HG02571 (cell line): ENCODE results near the gene ACRBP.
"Not testable (repeated sequence)": the region's sequence is repeated elsewhere in the genome, so short reads cannot be mapped to it uniquely, and the experiment has no call there.

ENCODE experiments used
- ATAC-seq: cut with Tn5 transposase; IDR thresholded peaks from one replicate; pipeline ENCODE4 v1.9.1; 2021; ENCODE audit warnings: mild to moderate bottlenecking, moderate library complexity; ENCODE audit not compliant: unreplicated experiment

The ACRBP gene

DNA sequence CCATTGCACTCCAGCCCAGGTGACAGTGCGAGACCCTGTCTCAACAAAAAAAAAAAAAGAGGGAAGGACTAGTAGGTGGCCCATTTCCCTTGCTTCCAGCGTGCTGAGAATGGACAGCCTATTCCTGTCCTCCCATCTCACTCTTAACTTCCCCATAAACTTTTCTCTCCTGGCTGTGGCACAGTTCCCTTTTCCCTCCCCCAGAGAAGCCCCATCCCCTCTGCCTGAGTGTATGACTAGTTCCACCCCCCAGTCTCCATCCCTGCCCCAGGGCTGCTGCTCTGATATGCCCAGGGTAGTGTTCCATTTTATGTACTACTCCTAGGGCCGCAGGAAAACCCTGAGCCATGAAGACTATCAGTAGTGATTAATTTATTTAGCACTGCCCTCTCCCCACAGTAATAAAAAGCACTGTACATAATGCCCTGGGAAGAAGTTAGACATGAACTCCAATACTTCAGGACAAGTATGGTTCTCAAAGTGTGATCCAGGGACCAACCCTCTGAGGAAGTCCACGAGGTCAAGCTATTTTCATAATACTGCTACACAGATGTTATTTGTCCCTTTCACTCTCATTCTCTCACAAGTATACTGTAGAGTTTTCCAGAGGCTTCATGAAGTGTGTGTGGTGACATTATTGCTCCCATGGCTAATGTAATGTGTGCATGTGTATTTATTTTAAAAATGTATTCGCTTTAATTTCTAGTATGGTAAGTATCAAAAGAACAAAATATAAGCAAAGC, 28.6 kb downstream of the ACRBP start:
- no peak for ATAC-seq

DNA sequence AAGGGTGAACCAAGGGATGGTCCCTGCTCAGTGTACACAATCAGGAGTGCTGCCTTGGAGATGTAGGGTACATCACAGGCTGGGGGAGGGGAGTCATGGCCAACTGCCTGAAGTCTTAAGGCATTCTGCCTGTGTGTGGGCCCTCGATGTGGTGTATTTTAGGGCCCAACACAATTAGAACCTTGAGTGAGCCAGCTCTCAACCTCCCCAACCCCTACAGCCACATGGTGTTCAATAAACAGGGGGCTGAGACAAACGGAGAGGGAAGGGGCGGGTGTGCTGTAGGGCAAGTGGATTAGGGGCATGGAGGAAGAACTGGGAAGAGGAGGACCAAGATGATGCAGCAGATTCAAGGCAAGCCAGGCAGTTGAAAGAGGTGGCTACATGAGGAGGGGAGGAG, 31.4 kb downstream of the ACRBP start:
- no peak for ATAC-seq

DNA sequence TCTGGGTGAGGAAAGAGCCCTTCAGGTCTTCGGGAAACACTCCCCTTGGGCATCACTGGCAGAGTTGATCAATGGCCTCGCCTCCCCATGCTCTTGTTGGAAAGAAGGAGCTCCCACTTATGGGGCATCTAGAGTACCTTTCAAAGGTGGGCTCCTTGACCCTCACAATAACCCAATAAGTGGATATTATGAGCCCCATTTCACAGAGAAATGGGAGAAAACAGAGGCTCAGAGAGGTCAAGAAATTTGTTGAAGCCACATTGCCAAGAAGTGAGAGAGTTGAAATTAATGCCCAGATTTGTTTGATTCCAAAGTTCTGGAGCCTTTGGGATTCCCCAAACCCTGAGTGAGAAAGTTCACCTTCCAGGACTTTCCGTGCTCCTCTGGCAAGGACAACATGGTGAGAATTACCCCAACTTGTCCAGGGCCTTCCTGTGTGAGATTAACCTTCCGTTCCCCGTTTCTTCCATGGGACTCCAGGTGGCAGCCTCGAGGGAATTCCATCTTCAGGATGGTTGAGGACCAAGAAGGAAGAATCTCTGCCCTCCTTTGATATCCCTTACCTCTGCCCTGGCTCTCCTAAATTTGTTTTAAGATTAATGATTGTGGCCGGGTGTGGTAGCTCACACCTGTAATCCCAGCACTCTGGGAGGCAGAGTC, 32.6 kb downstream of the ACRBP start:
- no peak for ATAC-seq

DNA sequence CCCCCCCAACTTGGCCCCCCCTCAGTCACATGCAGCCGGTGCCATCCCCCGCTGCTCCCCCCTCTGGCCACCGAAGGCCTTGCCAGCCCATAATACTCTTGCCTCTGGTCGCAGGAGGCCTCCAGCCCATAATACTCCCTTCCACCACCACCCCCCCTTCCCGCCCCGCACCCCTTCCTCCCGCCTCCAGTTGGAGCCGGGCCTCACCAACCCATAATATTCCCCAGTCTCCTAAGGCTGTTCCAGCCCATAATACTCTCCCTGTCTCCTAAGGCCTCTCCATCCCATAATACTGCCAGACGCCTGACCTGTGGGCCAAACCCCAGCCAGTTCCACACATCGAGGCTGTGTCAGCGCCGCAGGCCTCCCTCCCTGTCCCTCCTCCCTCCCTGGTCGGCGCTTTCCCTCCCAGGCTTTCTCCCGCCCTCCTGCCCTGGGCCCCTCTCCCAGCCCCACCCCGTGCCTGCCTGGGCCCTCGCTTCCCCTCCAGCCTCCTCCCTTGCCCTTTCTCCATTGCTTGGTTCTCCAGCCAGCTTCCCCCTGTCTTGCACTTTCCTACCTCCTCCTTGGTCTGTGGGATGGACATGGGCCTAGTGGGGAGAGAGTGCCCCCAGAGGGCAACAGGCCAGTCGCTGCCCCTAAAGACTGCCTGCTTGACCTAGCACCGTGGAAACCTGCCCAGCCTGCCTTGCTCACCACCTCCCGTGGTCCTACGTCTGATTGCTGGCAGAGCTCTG, 33.3 kb downstream of the ACRBP start:
- no peak for ATAC-seq

DNA sequence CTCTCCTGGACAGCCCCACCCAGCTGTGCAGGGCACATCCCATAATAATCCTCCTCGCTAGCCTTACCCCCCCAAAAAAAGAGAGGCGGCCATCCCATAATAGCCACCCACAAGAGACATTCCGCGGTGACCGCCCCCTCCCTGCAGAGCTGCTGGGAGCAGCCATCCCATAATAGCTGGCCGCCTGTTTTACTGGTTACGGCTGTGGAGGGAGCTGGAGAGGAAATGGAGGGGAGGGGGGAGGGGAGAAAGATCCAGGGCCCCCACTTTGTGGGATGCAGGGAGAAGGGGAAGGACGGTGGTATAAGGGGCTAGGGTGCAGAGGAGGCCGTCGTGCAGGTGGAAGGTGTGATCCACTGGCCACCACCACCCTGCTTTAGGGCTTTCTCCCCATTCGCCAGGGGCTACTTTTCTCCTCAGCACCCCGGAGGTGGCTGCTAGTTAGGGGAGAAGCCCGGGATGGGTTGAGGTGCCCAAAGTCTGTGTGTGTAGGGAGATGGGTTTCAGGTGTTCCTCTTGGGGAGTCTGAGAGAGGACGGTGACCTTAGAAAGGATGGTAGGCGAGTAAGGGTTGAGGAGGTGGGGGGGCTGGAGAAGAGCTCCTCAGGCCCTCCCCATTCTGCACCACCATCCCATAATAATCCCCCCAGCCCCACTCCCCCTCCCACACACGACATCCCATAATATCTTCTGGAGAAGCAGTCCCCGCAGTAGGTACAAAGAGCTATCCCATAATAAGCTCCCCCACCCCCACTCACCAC, 34.0 kb downstream of the ACRBP start:
- ATAC-seq = no peak

DNA sequence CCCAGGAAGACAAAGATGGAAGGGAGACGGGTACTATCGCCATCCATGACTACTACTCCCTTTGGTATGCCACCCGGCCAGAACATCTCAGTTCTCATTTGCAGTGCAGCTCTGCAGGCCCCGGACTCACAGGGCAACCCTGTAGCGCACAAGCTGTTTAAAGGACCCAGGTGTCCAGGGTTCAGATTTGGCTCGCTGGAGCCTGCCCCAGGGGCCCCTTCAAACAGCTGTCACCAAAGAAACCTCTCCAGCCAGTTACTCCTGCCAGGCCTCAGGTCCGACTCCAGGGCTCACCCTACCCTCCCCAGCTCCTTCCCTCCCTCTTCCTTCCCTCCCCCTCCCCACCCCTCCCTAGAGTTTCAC, 34.6 kb downstream of the ACRBP start:
- ATAC-seq = no peak

- ATAC-seq = no peak
Measured at GRCh38 chr12:6612247-6612646, 35.0 kb downstream of the ACRBP start.

- ATAC-seq = no peak
Measured at GRCh38 chr12:6608592-6609281, 38.5 kb downstream of the ACRBP start.

GRCh38 chr12:6607751-6608591, 39.3 kb downstream of the ACRBP start:
- ATAC-seq = no peak

GRCh38 chr12:6606331-6607131, 40.7 kb downstream of the ACRBP start:
- ATAC-seq = no peak

DNA sequence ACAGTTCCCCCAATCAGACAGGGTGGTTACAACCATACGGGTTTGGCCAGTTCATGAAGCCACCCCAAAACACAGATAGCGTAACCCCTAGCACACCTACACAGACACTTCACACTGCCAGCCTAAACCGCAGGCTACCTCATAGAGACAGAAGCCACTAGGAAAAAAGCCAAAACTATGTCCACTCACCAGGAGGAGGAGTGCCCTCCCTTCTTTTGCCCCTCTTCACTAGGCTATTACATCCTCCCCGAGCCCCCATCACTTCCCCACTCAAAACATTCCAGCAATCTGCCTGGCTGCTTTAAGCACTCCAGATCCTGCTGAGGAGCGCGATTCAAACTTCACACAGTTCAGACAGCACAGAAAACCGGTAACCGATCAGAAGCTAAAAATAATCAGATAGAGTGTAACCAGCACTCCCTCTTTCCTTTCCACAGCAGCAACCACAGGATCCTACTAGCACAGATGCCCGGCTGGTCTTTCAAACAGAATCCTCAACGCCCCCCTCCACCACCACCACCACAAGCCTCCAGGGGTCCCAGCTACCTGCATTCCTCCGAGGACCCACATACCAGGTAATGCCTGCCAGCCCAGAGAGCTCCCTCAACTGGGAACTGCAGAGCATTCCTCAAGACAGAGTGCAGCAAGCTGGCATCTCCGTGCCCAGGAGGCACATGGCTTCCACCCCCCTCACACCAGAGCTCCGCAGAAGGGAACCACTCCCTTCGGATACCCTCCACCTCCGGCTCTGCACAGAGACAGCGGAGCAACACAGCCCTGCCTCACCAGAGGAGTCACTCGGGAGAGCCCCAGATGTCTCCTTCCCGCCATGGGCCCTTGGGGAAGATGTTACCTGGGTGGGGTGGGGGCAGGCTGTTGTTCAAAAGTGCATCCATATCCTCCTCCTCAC, 41.6 kb downstream of the ACRBP start:
- ATAC-seq = no peak

DNA sequence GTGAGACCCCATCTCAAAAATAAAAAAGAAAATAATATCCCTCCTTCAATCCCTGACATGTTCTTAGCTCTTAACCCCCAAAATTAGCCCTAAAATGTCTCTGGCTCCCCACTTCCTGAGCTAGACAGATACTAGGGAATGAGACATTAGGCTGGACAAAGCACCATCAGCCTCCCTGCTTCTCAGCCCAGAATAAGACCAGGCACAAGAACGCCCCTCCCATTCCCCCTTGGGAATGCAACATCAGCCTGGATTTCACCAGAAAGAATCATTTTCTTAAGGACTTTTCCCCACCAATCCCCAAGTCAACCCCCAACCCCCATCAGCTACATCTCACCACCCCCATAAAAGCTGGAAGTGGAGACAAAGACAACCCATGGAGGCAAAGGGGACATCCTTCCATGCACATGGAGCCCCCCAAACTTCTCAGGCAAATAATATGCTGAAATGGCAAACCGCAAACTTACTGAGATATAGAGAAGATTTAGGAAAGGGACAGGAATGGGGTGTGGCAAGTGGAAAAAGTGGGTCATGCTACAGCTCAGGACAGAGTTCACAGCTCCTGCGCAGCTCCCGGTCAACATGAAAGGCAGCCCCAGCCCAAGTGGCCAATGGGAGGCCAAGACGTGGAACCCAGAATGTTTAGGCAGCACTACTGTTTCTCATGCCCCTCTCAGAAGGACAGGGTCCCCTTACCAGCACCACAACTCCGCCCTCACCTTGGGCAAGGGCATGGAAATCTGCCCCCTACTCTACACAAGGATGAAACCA, 42.8 kb downstream of the ACRBP start:
- no peak for ATAC-seq

DNA sequence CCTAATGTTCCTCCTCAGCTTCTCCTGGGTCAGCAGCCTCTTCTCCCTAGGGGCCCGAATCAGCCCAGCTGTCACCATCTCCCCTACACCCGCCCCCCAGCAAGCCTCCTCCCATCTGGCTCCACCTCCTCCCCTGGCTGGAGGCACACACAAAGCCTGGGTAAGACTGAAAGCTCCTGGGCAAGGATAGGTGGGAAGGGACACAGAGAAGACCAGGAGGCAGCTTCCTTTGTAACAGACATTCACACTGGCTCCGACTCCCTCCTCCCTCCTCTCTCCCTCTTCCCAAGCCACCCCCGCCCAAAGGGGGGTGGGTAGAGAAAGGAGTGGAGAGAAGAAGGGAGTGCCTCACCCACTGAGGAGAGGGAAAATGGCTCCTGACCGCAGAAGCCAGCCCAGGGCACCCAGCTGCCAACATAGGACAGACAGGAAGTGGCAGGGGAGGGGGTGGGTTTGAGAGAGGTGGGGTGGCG, 44.1 kb downstream of the ACRBP start:
- ATAC-seq = no peak

DNA sequence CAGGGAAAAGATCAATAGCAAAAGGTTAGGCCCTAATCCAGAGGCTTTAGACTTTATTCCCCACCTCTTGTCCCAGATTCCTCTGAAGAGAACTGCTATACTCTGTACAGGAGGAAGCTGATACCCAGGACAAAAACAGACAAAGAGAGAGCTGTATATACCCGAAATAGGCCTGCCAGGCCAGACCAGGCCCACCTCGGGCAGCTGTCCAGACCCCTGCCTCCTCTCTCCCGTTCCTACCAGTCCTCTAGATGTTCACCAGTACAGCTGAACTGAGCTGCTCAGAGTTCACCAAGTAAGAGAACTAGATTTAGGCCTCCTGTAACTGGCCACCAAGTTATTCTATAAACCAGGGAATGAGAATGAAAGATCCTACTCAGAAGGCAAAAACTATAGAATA, 44.7 kb downstream of the ACRBP start:
- no peak for ATAC-seq

- ATAC-seq = not testable (repeated sequence)
Measured at GRCh38 chr12:6595673-6596072, 51.6 kb downstream of the ACRBP start.

DNA sequence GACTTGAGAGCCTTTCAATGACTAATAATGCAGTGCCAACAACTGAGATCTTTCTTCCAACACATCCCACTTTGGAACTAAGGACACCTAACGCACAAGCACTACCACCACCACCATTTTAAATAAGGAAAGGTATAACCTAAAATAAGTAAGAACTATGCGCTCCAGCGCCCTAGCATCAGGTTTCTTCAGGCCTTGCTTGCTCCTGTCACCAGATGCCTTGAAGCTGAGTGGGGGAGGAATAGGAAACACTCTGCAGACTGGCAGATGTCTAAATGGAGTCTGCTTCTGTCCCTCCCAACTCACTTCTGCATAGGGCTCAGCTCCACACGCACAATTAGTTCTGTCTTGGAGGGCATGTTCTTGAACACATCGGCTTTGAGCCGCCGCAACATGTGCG, 55.1 kb downstream of the ACRBP start:
- ATAC-seq = no peak
